Cerebellar nuclear complex (tissue), 1 donor: Measurements from ENCODE around the gene SORCS2.

Experiments used
- DNase-seq, 2 experiments: peaks; one replicate each; lab custom pipeline; 2025; lab: John Stamatoyannopoulos, UW

SORCS2 gene

GRCh38 chr4:7763106-7763505 lies 570.8 kb downstream of the SORCS2 start:
- no peak for DNase-seq

GRCh38 chr4:7763788-7764187 lies 571.5 kb downstream of the SORCS2 start:
- DNase-seq, result no peak

- DNase-seq, result no peak
These were observed 572.1 kb downstream of the SORCS2 start for GRCh38 chr4:7764466-7764865.

- no peak for DNase-seq
These were observed 573.3 kb downstream of the SORCS2 start for GRCh38 chr4:7765666-7766065.

GRCh38 chr4:7766086-7766485 lies 573.7 kb downstream of the SORCS2 start:
- DNase-seq, result no peak

GRCh38 chr4:7766661-7767345 lies 574.5 kb downstream of the SORCS2 start:
- DNase-seq, result no peak

- no peak for DNase-seq
These were observed 575.2 kb downstream of the SORCS2 start for GRCh38 chr4:7767526-7767925.

GRCh38 chr4:7767966-7768365 lies 575.6 kb downstream of the SORCS2 start:
- no peak for DNase-seq

GRCh38 chr4:7768736-7769135 lies 576.4 kb downstream of the SORCS2 start:
- DNase-seq, result no peak

- DNase-seq, result no peak
These were observed 577.3 kb downstream of the SORCS2 start for GRCh38 chr4:7769396-7770223.

GRCh38 chr4:7770224-7771050 lies 578.1 kb downstream of the SORCS2 start:
- DNase-seq, result no peak

- no peak for DNase-seq
These were observed 578.7 kb downstream of the SORCS2 start for GRCh38 chr4:7771056-7771455.

- DNase-seq, result no peak
These were observed 579.5 kb downstream of the SORCS2 start for GRCh38 chr4:7771541-7772507.

GRCh38 chr4:7772711-7773385 lies 580.5 kb downstream of the SORCS2 start:
- no peak for DNase-seq

GRCh38 chr4:7773401-7774180 lies 581.3 kb downstream of the SORCS2 start:
- no peak for DNase-seq

- no peak for DNase-seq
These were observed 582.3 kb downstream of the SORCS2 start for GRCh38 chr4:7774301-7775294.

GRCh38 chr4:7775396-7775795 lies 583.1 kb downstream of the SORCS2 start:
- no peak for DNase-seq

GRCh38 chr4:7777017-7777710 lies 584.8 kb downstream of the SORCS2 start:
- no peak for DNase-seq
